Measurements from ENCODE around the gene GPBP1L1.

Gene GPBP1L1

DNA sequence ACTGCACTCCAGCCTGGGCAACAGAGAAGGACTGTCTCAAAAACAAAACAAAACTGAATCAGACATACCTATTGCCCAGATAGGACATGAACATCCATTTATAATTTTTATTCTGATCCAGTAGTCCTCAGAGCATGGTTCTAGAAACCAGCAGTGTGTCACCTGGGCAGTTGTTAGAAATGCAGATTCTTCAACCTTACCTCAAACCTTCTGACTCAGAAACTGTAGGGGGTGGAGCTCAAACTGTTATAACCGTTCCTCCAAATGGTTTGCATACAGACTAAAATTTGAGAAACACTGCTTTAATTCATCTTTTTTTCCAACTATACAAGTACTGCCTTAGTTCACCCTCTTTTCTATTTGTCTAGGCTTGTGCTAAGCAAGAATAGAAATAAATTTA lies 96.5 kb downstream of the GPBP1L1 start:
- H3K4me3 ChIP-seq (replicated peaks; ENCODE audit: insufficient read depth, low read length) = no peak overlapping the region
- no peak overlapping the region for H3K27ac ChIP-seq (replicated peaks)
- H3K27me3 ChIP-seq (ENCODE audit: insufficient read depth, poor library complexity, severe bottlenecking) = no peaks in the 10 kb centered on the region
- TF ChIP-seq SPI1 (IDR thresholded peaks at IDR 0.05; ENCODE audit: borderline replicate concordance, low read depth) (no peak), GABPA (IDR thresholded peaks at IDR 0.05; ENCODE audit: low read depth) (no peak), POLR2AphosphoS5 (IDR thresholded peaks at IDR 0.05; ENCODE audit: low read depth) (no peak), REST (IDR thresholded peaks at IDR 0.05; ENCODE audit: insufficient replicate concordance, low read depth) (no peak)
- TF ChIP-seq, protein P1, sequence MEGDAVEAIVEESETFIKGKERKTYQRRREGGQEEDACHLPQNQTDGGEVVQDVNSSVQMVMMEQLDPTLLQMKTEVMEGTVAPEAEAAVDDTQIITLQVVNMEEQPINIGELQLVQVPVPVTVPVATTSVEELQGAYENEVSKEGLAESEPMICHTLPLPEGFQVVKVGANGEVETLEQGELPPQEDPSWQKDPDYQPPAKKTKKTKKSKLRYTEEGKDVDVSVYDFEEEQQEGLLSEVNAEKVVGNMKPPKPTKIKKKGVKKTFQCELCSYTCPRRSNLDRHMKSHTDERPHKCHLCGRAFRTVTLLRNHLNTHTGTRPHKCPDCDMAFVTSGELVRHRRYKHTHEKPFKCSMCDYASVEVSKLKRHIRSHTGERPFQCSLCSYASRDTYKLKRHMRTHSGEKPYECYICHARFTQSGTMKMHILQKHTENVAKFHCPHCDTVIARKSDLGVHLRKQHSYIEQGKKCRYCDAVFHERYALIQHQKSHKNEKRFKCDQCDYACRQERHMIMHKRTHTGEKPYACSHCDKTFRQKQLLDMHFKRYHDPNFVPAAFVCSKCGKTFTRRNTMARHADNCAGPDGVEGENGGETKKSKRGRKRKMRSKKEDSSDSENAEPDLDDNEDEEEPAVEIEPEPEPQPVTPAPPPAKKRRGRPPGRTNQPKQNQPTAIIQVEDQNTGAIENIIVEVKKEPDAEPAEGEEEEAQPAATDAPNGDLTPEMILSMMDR (IDR thresholded peaks at IDR 0.05; ENCODE audit: insufficient read depth, low read length) = no peak
- no peak for DNase-seq (ENCODE audit: low read depth in 1 of 2, low spot score in 1 of 2)

DNA sequence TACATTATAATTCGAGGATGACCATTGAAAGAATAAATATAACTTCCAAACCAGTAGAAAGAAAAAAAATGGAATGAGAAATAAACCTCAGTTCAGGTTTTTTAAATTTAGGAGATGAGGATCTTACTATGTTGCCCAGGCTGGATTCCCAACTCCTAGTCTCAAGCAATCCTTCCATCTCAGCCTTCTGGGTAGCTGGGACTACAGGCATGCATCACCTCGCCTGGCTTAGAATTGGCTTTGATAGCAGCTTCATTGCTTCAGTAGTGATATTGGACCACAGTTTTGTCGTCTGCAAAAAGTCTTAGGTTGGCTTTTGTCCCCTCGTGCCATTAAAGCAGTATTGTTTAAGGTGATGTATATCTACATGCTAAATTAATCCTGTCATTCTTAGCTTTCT lies 99.6 kb downstream of the GPBP1L1 start:
- TF ChIP-seq POLR2AphosphoS5 (IDR thresholded peaks at IDR 0.05; ENCODE audit: low read depth) (no peak), REST (IDR thresholded peaks at IDR 0.05; ENCODE audit: insufficient replicate concordance, low read depth) (no peak), GABPA (IDR thresholded peaks at IDR 0.05; ENCODE audit: low read depth) (no peak), SPI1 (IDR thresholded peaks at IDR 0.05; ENCODE audit: borderline replicate concordance, low read depth) (no peak)
- TF ChIP-seq, protein P1 (IDR thresholded peaks at IDR 0.05; ENCODE audit: insufficient read depth, low read length) = no peak
- Histone ChIP-seq H3K27ac (replicated peaks) (no peak overlapping the region), H3K4me3 (replicated peaks; ENCODE audit: insufficient read depth, low read length) (no peak overlapping the region; the same call in 1 of the 2 replicates), H3K27me3 (ENCODE audit: insufficient read depth, poor library complexity, severe bottlenecking) (no peaks in the 10 kb centered on the region)
- DNase-seq (ENCODE audit: low read depth in 1 of 2, low spot score in 1 of 2) = no peak

DNA sequence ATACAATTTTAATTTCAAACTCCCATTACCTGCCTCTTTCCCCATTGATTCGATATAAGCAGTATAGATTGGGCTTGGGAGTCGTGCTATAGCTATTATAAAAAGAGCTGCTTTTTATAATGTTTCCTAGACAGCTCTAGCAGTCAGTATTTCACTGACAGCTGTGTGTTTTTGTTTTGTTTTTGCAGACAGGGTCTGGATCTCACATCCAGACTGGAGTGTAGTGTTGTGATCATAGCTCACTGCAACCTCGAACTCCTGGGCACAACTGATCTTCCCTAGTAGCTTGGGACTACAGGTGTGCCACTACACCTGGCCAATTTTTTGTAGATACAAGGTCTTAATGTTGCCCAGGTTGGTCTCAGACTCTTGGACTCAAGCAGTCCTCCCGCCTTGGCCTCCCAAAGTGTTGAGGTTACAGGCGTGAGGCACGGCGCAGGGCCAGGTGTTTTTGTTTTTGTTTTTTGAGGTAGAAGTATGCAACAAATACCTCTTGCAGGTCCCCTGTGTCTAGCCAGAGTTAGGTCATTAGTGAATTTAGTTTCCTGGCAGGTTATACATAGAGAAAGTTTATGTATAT lies 100.7 kb downstream of the GPBP1L1 start:
- DNase-seq (ENCODE audit: low read depth in 1 of 2, low spot score in 1 of 2) = no peak
- Histone ChIP-seq H3K27me3 (ENCODE audit: insufficient read depth, poor library complexity, severe bottlenecking) (no peaks in the 10 kb centered on the region), H3K4me3 (replicated peaks; ENCODE audit: insufficient read depth, low read length) (peak overlapping the region; percentile 92), H3K27ac (replicated peaks) (peak overlapping the region; percentile 98)
- TF ChIP-seq SPI1 (IDR thresholded peaks at IDR 0.05; ENCODE audit: borderline replicate concordance, low read depth) = no peak
- TF ChIP-seq GABPA (IDR thresholded peaks at IDR 0.05; ENCODE audit: low read depth) = no peak
- no peak for TF ChIP-seq REST (IDR thresholded peaks at IDR 0.05; ENCODE audit: insufficient replicate concordance, low read depth)
- TF ChIP-seq, protein P1 (IDR thresholded peaks at IDR 0.05; ENCODE audit: insufficient read depth, low read length) = no peak
- TF ChIP-seq POLR2AphosphoS5 (IDR thresholded peaks at IDR 0.05; ENCODE audit: low read depth) = no peak

All from HL-60 (cell line).